Cortex of kidney (tissue), 1 donor: ENCODE results near the gene CD109.

ENCODE experiments used
- DNase-seq: peaks from one replicate; lab custom pipeline; 2025; lab: John Stamatoyannopoulos, UW

The CD109 gene

GRCh38 chr6:73727114-73727513 lies 31.1 kb downstream of the CD109 start:
- DNase-seq = no peak

DNA sequence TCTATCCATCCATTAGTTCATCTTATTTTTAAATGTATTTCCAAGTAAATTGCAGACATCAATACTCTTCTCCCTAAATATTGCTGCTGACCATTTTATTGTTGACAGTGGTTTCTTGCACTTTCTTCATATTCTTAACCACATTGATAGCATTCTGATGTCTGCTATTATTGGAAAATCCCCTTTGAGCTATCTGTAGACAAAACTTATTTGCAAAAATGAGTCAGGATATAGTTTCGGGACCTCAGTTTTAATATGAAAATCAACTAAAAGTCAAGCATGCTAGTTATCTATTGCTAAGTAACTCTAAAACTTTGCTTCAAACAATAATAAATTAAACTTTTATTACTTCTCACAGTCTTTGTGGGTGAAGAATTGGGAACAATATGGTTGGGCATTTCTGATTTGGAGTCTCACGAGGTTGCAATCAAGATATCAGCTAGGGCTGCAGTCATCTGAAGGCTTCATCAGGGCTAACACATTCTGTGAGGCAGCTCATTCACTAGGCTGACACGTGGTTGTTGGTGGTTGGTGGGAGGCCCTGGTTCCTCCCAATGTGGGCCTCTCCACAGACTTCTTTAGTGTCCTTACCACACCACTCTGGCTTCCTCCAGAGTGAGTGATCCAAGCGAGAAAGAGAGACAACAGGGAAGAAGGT lies 32.7 kb downstream of the CD109 start:
- DNase-seq = no peak

DNA sequence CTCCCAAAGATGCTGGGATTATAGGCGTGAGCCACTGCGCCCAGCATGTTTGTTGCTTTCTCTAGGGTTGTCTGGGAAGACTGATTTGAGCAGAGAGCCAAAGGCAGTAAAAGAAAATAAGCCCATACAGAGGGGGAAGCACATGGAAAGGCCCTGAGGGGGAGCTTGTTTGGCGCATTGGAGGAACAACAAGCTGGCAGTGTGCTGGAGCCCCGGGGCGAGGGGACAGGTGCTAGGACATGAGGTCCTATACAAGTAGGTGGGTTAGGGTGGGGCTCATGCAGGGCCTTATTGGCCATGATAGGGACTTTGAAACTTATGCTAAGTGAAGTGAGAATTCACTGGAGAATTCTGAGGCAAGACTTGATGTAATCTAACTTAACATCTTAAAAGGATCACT lies 35.3 kb downstream of the CD109 start:
- no peak for DNase-seq

DNA sequence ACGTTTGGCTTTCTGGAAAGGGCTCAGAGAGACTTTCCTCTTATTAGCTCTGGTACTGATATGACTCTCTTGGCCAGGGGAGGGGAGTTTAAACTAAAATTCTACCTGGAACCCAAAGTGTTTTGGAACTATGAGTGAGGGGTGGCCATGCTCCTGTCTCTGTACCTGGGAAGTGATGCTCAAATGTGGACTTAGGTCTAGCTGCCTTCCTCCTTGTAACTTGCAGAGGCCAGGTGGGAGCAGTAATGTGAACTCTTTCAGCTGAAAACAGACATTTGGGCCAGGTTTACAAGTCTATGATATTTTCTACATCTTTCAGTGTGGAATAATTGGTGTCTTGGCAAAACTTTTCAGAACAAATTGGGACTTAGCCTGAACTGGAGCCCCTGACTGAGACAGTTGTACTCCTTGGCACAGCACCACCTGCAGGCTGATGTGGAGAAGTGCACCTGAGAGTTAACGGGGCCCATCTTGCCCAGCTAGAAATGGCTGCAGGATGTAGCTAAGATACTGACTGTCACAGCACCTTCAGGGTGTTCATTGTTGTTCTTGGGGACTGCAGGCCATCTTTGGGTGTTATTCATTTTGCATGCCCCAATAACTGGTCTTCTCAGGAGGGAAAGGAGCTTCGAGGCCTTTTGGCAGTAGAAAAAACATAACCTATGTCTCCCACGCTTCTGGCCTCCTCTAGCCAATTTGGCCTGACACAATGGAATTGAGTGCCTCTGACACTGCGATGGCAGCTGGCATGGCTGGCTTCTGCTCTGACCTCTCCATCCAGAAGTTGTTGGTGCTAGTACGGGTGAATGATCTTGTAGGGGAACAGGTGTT lies 37.1 kb downstream of the CD109 start:
- no peak for DNase-seq

DNA sequence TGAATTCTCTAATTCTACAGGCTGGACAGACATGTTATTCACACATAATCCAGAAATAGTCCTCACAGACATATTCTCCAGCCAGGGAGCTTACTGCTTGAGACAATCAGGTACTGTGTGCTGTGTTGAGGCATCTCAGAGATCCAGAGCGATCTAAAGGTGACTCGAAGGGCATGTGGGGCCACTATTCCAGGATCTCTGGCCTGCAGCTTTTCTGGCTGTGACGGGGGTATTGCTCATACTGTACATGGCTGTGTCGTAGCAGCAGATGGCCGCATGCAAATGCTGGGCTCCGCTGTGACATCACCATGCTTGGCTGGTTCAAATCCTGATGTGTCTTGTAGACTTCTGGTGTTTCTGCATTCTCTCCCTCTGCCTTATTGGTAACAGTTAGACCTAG lies 37.8 kb downstream of the CD109 start:
- no peak for DNase-seq

GRCh38 chr6:73734832-73735453 lies 38.9 kb downstream of the CD109 start:
- DNase-seq = no peak

DNA sequence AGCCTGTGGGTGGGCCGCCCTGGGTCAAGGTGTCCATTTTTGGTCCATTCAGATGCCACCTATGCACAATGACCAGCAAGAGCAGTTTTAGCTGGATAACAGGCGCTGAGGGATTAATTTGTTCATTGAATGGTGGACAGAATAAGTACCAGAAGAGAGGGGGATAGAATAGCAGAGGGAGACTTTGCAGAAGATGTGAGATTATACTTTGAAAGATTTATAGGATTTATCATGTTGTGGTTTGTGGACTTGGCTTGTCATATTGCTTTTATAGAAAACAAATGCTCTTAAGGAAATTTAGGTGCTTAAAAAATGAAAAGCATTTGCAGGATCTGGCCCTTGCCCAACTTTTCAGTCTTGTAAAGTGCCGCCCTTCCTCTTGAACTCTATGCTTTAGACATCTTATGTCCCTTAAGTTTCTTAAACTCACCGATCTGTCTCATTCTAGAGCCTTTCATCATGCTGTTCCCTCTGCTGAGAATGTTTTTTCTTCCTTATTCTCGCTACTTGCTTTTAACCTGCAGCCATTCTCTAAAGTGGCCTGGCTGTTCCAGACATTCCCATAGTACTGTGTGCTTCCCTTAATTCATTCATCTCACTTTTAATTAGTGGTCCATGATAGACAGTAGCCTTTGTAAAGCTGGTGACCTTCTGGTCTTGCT lies 42.5 kb downstream of the CD109 start:
- no peak for DNase-seq

- no peak for DNase-seq
Measured at GRCh38 chr6:73739096-73739495, 43.1 kb downstream of the CD109 start.

DNA sequence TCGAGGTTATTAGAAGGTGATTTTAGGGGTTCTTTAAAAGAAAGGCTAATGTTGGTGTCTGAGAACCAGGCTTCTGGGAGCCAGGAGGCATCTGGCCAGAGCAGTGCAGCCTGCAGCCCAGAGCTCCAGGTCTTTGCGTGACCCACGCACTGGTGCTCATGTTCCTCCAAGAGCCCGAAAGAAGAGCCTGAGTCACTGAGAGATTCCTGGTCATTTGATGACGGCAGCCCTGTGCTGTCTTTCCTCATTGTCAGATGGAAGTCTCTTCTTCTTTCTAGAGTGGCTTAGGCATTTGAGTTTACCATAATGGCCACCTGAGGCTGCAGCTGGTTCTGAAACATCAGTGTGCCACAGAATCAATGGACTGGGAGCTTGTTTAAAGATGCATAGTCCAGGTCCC lies 46.4 kb downstream of the CD109 start:
- DNase-seq = no peak

GRCh38 chr6:73743081-73743480 lies 47.1 kb downstream of the CD109 start:
- DNase-seq = no peak

DNA sequence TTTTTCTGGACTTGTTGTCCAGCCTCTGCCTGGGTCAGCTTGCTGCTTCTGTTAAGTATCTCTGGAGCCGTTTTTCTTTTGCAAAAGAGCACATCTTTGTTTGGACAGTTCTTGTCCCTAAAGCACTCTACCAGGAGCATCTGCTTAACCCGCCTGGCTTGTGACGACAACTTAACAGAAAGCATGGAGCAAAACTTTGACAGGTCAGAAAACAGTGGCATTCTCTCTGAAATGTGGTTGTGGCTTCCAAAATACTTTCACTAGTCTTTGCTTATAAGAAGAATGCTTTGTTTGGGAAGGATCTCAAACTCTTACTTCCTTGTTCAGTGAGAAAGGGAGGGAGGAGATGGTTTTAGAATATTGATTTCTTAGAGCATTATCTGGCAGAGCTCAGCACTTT lies 47.6 kb downstream of the CD109 start:
- DNase-seq = no peak

DNA sequence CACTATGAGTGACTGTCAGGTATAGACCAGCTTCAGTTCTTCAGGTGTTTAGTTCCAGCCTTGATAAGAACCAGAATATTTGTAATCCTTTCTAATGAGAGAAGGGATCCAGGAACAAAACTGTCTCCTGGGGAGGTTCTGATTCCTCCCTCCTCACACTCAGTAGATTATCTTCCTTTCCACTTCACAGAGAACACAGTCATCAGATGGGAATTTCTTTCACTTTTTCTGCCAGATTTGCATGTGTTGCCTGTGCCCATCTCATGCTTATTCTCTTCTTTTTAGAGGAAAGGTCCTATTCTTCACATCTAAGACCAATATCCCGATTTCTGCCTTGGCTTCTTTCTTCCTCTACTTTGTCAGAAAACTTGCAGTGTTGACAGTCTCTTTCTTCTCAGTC lies 50.8 kb downstream of the CD109 start:
- DNase-seq = no peak

DNA sequence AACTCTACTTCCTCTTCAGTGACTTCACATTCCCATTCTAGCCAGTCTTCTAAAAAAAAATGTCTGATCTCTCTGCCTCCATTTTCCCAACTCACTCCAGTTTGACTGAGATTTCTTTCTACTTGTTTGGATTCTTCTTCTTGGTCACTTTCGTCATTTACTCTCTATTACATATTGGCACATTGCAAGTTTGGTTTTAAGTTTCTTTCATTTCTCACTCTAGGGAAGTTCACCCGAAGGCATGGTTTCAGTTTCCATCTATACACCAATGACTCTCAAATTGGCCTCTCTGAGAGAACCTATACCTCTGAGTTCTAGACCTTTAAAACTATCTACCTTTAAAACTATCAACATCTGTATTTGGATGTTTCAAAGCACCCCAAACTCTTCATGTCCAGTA lies 51.3 kb downstream of the CD109 start:
- DNase-seq = no peak

DNA sequence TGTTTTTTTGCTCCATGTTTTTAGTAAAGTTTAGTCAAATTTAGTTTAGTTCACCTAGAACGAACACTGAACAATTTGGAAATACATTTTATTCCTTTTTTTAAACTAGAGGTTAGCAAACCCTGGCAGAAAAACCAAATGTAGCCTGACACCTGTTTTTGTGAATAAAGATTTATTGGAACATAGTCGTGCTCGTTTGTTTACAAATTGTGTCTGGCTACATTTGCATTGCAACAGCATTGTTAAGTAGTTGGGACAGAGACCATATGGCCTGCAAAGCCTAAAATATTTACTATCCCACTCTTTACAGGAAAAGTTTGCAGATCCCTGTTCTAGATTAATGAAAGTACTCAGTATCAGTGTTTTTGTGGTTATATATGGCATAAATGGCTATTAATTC lies 56.9 kb downstream of the CD109 start:
- no peak for DNase-seq

- no peak for DNase-seq
Measured at GRCh38 chr6:73766040-73766439, 70.0 kb downstream of the CD109 start.

DNA sequence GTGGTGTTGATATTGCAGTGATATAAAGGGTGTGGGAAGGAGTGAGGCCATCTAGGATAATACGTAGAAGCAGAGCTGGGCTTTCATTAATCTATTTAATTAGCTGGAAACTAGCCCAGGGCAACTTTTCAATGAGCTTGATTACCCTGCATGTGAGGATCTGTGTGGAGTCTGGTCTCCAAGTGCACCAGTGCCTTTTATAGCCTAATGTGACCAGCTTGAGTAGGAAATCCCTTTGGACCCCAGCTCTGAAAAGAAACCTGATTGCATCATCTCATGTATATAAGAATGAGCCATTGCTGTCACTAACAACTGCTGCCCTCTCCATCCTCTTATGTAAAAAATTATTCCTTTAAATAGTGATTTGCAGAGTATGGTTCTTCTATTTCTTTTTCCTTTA lies 72.6 kb downstream of the CD109 start:
- no peak for DNase-seq

DNA sequence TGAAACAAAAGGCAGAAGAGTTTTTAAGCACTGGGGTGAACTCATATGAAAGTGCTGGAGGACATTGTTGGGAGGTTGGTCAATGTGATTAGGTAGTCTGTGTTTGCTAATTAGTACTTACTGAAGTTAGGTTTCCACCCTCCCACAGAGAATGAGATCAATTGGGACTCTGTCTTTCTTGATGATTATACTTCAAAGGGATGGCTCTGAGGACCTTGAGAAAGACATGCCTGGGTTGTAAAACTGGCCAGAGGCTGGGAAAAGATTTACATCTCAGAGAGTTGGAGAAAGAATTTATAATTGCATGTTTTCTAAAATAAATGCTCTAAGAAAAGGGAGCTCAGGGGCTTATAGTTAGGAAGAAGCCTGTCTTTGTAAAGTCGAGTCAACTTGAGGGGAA lies 74.0 kb downstream of the CD109 start:
- DNase-seq = no peak

DNA sequence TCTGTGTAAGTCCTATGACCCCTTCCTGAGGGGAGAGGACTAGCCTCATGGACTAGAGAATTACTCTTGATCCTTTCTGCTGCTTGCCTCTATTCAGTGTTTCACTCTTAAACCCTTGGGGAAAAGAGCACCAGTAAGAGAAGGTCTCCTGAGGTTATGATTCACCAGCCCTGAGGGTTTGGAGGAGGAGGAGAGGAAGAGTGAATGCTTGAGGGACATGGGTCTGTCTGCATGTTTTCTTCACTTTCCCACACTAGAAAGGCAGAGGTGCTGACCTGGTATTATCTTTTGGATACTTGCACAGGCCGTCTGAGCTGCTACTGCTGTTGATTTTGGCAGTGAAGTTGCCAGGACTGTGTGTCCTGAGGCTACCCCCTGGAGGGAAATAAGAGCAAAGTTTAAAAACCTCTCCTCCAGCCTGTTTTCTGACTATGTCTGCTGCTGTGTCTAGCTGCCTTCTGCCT lies 78.3 kb downstream of the CD109 start:
- no peak for DNase-seq

- no peak for DNase-seq
Measured at GRCh38 chr6:73779943-73780342, 83.9 kb downstream of the CD109 start.

GRCh38 chr6:73782911-73783310 lies 86.9 kb downstream of the CD109 start:
- DNase-seq = no peak

DNA sequence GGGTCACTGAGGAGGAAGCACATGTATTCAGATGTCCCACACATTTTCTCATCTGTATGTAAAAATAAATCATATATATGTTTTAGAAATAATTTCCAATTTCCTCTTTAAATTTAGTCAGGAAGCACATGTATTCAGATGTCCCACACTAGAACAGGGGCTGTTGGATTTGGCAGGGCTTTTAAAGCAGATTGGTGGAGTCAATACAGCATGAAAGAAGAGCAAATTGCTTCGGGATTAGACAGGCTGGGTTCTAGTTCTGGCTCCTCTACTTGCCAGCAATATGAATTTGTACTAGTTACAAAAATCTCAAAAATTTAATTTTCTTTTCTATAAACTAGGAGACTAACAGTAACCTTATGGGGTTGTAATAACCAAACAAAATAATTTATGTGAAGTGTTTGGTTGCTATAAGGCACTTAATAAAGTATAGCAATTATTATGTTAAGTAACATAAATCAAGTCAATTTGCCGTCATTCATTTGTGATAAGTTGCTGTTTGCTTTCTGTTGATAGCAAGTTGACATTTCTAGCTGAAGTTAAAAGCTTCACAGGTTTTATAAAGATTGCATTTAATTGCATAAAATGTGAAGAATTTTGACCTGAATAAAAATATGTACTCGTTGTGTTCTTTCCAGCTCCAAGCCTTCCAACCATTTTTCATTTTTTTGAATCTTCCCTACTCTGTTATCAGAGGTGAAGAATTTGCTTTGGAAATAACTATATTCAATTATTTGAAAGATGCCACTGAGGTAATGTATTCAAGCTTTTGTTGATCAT lies 88.9 kb downstream of the CD109 start:
- DNase-seq = no peak

DNA sequence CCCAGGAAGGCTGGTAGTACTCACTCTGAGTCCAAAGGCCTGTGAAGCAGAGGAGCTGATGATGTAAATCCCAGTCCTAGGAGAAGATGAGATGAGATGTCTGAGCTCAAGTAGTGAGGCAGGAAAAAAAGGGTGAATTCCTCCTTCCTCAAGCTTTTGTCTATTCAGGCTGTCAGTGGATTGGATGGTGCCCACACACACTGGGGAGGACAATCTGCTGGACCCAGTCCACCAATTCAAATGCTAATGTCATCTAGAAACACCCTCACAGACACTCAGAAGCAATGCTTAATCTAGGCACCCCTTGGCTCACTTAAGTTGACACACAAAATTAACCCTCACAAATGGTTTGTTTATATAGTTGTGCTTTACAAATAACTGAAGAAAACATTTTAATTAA lies 94.6 kb downstream of the CD109 start:
- DNase-seq = no peak
